H4 (cell line): ENCODE measurements around the gene FBXO27. TPM values are rescaled to one million over a fixed set of nuclear protein-coding genes. Genes with fewer than 3 reads are reported as not detected.
A peak's percentile ranks its signal among the peaks of the same experiment; 100 is the strongest.
"Not testable (repeated sequence)": the region's sequence is repeated elsewhere in the genome, so short reads cannot be mapped to it uniquely, and the experiment has no call there.

Experiments used
- DNase-seq: peaks from one replicate; pipeline ENCODE4 v3.0.0-alpha.2; 2015; ENCODE audit warnings: low spot score
- total RNA-seq: library from RNA; depleted of rRNA; stranded (reverse); fragments of >200 nt; shearing (Covaris generic); gene quantifications from 2 replicates; pipeline ENCODE4 v1.2.3, GENCODE V29; 2014; rRNA removed

Gene FBXO27
- total RNA-seq, 1 experiment from 2014 or later = 4.5 TPM

DNA sequence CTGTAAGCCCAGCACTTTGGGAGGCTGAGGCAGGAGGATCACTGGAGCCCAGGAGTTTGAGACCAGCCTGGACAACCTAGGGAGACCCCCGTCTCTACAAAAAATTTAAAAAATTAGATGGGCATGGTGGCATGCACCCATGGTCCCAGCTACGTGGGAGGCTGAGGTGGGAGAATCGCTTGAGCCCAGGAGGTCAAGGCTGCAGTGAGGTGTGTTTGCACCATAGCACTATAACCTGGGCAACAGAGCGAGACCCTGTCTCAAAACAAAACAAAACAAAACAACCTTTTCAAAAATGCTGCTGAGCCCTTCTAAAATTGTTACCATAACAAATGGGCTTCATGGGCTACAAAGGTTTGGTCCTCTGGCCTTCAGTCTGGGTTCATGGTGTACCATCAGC lies 43.7 kb downstream of the FBXO27 start:
- not testable (repeated sequence) for DNase-seq

- DNase-seq = not testable (repeated sequence)
These were observed 44.6 kb downstream of the FBXO27 start for GRCh38 chr19:38987745-38988144.

DNA sequence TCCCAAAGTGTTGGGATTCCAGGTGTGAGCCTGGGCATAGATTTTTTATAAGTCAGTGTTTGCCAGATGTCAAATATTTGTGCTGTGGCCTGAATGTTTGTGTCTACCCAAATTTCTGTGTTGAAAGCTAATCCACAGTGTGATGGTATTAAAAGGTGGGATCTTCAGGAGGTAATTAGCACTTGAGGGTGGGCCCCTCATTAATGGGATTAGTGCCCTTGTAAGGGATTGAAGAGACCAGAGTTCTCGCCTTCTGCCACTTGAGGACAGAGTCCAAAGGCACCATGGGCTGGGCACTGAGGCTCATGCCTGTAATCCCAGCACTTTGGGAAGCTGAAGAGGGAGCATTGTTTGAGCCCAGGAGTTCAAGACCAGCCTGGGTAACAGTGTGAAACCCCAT lies 47.1 kb downstream of the FBXO27 start:
- no peak for DNase-seq

DNA sequence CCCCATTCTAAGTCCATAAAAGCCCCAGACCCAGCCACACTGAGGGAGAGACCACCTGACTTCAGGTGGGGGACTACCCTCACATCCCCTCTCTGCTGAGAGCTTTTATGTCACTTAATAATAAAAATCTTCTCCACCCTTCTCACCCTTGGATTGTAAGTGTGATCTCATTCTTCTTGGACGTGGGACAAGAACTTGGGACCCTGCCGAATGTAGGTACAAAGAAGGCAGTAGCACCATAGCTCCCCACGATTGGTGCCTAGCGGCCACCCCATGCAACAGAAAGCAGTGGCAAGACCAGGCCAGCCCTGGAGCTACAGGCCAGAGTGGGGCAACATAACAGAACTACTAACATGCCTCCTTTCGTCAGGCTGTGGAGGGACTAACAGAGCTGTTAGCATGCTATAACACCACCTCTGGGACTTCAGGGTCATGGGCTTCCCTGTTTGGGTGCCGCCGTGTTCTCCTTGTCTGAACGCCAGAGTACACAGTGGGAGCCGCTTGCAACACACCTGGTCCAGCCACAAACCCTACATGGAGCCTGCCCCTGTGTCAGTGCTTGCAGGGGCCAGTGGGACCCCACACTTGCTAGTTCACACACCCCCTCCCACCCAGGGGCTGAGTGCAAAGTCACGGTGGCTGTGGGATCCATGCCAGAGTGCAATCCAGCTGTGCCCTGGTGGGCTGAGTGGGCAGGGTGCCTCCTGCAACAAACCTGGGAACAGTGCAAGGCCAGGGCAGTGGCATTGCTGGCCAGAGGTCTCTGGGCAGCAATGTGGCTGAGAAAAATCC lies 51.6 kb downstream of the FBXO27 start:
- DNase-seq = no peak

DNA sequence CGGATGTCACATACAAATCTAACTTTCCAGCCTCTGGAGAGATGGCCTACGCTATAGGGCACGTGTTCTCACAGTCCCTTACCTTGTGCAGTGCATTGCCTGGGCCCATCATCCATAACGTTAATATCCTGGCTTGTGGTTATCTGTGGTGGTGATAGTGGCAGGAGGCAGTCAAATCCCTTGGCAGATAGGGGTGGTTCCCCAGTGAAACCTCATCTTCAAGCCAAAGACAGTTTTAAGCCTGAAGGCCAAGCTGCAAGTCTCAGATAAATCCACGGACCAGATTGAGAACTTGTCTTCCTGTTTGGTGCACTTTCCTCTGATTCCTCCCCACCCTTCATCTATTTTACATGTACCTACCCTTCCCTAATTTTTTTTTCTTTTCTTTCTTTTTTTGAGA lies 52.5 kb downstream of the FBXO27 start:
- no peak for DNase-seq

GRCh38 chr19:38978326-38978689 lies 54.0 kb downstream of the FBXO27 start:
- no peak for DNase-seq

GRCh38 chr19:38977445-38978325 lies 54.7 kb downstream of the FBXO27 start:
- DNase-seq = peak; percentile 50

GRCh38 chr19:38975861-38976271 lies 56.5 kb downstream of the FBXO27 start:
- peak; percentile 55 for DNase-seq

DNA sequence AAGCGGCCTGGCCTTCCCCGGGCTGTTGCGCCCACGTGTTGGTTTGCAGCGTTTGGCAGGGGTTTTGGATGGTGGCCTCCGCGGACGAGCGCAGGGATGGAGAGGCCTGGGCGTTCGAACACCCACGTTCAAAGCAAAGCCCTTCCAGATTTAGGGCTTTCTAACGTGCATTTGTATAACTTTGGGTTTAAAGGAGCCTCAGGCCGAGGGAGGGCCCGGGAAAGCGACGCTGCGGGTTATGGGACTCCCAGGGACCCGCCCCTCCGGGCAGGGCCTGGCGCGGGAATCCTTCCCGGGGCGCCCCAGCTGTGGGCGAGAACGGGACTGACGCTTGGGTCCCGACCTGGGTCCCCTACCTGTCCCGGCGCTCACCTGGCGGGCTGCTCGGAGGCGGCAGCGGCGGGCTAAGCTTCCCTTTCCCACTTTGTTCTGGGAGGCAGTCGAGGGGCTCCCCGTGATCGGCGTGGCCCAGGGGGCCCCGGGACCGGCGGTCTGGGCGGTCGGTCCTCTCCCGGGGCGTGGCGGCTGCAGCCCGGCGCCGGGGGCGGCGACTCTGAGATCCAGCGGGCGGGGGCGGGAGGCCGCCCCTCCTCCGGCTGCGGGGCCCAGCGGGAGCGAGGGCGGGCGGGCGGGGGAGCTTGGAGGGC lies 57.0 kb downstream of the FBXO27 start, which contains the start of gene FBXO17:
FBXO17 (minus strand) TSS at position 529 of the 647 bp plus-strand sequence. CDS start 25,423 bp downstream, outside the sequence.
- peak; percentile 63 for DNase-seq

DNA sequence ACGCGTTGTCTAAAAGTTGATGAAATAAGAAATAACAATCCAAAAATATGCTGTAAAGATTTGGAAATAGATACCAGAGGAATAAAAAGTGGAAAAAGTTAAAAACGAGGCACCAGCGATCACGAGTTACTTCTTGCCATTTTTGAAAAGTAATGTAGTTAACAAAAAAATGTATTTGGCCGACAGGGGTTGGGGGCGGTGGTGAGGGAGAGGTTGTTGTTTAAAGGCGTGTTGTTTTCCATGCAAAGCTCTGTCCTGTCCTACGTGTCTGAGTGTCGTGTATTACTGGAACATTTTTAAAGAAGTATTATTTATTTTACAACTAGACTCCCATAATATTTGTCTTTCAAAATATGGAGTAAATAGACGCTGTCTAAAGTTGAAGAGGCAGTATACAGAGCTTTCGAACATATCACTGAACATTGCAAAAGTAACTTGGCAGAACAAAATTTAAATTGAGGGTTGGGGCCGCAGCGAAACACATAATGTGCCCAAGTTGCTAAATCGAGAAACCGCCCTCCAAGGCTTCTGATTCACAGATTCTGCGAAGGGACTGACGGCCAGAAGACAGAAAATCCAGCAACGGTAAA lies 57.6 kb downstream of the FBXO27 start:
- no peak for DNase-seq

Other genes starting within 250 kb of the FBXO27 start
- gene LGALS7B, start 243.3 kb downstream of the FBXO27 start, total RNA-seq = not detected in 2 replicates
- 0.54 and 1.3 TPM in 2 replicates for gene LGALS4, start 219.6 kb downstream of the FBXO27 start, total RNA-seq
- gene ECH1, start 200.8 kb downstream of the FBXO27 start, total RNA-seq = 73.8 and 108 TPM in 2 replicates
- gene HNRNPL, start 182.6 kb downstream of the FBXO27 start, total RNA-seq = 249 and 281 TPM in 2 replicates
- gene RINL, start 154.3 kb downstream of the FBXO27 start, total RNA-seq = 0.23 and 1.2 TPM in 2 replicates
- gene SIRT2, start 132.9 kb downstream of the FBXO27 start, total RNA-seq = 64.6 and 74.6 TPM in 2 replicates
- 19.2 and 19.6 TPM in 2 replicates for gene NFKBIB, start 132.6 kb downstream of the FBXO27 start, total RNA-seq
- gene CCER2, start 120.4 kb downstream of the FBXO27 start, total RNA-seq = not detected in 2 replicates
- 31.7 and 41.8 TPM in 2 replicates for gene SARS2, start 101.8 kb downstream of the FBXO27 start, total RNA-seq
- 117 and 120 TPM in 2 replicates for gene MRPS12, start 101.6 kb downstream of the FBXO27 start, total RNA-seq
- gene FBXO17, start 56.8 kb downstream of the FBXO27 start, total RNA-seq = 35.6 and 46.6 TPM in 2 replicates
- gene ACP7, start 51.8 kb upstream of the FBXO27 start, total RNA-seq = not detected in 2 replicates
- 10.6 and 13.2 TPM in 2 replicates for gene PAK4, start 93.2 kb upstream of the FBXO27 start, total RNA-seq
- gene NCCRP1, start 164.4 kb upstream of the FBXO27 start, total RNA-seq = not detected in 2 replicates
- not detected in 2 replicates for gene SYCN, start 171.7 kb upstream of the FBXO27 start, total RNA-seq
- not detected in 2 replicates for gene IFNL3, start 212.5 kb upstream of the FBXO27 start, total RNA-seq
- gene IFNL4, start 216.3 kb upstream of the FBXO27 start, total RNA-seq = not detected in 2 replicates
- not detected in 2 replicates for gene IFNL2, start 235.8 kb upstream of the FBXO27 start, total RNA-seq